GM19463 (cell line): ENCODE results near the gene CNTN1.
A peak's percentile ranks its signal among the peaks of the same experiment; 100 is the strongest.

Experiments
- ATAC-seq: cut with Tn5 transposase; IDR thresholded peaks from one replicate; pipeline ENCODE4 v1.9.1; 2021; ENCODE audit warnings: mild to moderate bottlenecking, moderate library complexity; ENCODE audit not compliant: unreplicated experiment

CNTN1 gene

GRCh38 chr12:40691913-40692764, at the start of gene CNTN1:
Gene CNTN1, plus strand, starts transcription at chr12:40692439.
- peak; percentile 70 for ATAC-seq

GRCh38 chr12:40643506-40643905, 48.7 kb upstream of the CNTN1 start:
- ATAC-seq = no peak

GRCh38 chr12:40643976-40644375, 48.3 kb upstream of the CNTN1 start:
- no peak for ATAC-seq

- no peak for ATAC-seq
Measured at GRCh38 chr12:40644708-40645107, 47.5 kb upstream of the CNTN1 start.

GRCh38 chr12:40645361-40645760, 46.9 kb upstream of the CNTN1 start:
- no peak for ATAC-seq

- ATAC-seq = no peak
Measured at GRCh38 chr12:40646456-40646855, 45.8 kb upstream of the CNTN1 start.

- ATAC-seq = no peak
Measured at GRCh38 chr12:40646911-40647310, 45.3 kb upstream of the CNTN1 start.

GRCh38 chr12:40647651-40648050, 44.6 kb upstream of the CNTN1 start:
- ATAC-seq = no peak

GRCh38 chr12:40648519-40648918, 43.7 kb upstream of the CNTN1 start:
- ATAC-seq = no peak

GRCh38 chr12:40650038-40650704, 42.1 kb upstream of the CNTN1 start:
- no peak for ATAC-seq

GRCh38 chr12:40655451-40655850, 36.8 kb upstream of the CNTN1 start:
- ATAC-seq = no peak

- no peak for ATAC-seq
Measured at GRCh38 chr12:40662366-40662765, 29.9 kb upstream of the CNTN1 start.

GRCh38 chr12:40663781-40664180, 28.5 kb upstream of the CNTN1 start:
- ATAC-seq = no peak

GRCh38 chr12:40668099-40668529, 24.1 kb upstream of the CNTN1 start:
- ATAC-seq = no peak

- ATAC-seq = no peak
Measured at GRCh38 chr12:40672741-40673271, 19.4 kb upstream of the CNTN1 start.

GRCh38 chr12:40681148-40681547, 11.1 kb upstream of the CNTN1 start:
- ATAC-seq = no peak

- no peak for ATAC-seq
Measured at GRCh38 chr12:40684986-40685385, 7.3 kb upstream of the CNTN1 start.

GRCh38 chr12:40688085-40688725, 4.0 kb upstream of the CNTN1 start:
- ATAC-seq = no peak

- ATAC-seq = no peak
Measured at GRCh38 chr12:40689576-40689975, 2.7 kb upstream of the CNTN1 start.

GRCh38 chr12:40692765-40693206, 547 bp downstream of the CNTN1 start:
- ATAC-seq = no peak

GRCh38 chr12:40693207-40693821, 1.1 kb downstream of the CNTN1 start:
- ATAC-seq = no peak
